H9 (cell line): ENCODE results near the gene LGALS14. TPM values are rescaled to one million over a fixed set of nuclear protein-coding genes. Genes with fewer than 3 reads are reported as not detected.

Experiments used
- DNase-seq: peaks from one replicate; pipeline ENCODE4 v3.0.0-alpha.2; 2017
- H2AFZ ChIP-seq: one replicate; pipeline ENCODE4 v1.6.1; 2013; ENCODE audit warnings: mild to moderate bottlenecking, low read length, control low read depth, moderate library complexity
- H2AK5ac ChIP-seq: 2 replicates; pipeline ENCODE4 v1.6.1; 2013; ENCODE audit warnings: low read length, control low read depth, mixed read lengths; ENCODE audit not compliant: insufficient read length
- H2BK120ac ChIP-seq: one replicate; pipeline ENCODE4 v1.6.1; 2013; ENCODE audit warnings: low read depth, mild to moderate bottlenecking, low read length, control low read depth, inconsistent platforms; ENCODE audit not compliant: poor library complexity, severe bottlenecking
- H2BK12ac ChIP-seq: 2 replicates; pipeline ENCODE4 v1.6.1; 2013; ENCODE audit warnings: low read length, control low read depth, mixed read lengths, low read depth; ENCODE audit not compliant: insufficient read length
- H2BK15ac ChIP-seq: 2 replicates; pipeline ENCODE4 v1.6.1; 2013; ENCODE audit warnings: low read depth, low read length, control low read depth
- H2BK20ac ChIP-seq: one replicate; pipeline ENCODE4 v1.6.1; 2013; ENCODE audit warnings: low read depth, mild to moderate bottlenecking, low read length, control low read depth, inconsistent platforms; ENCODE audit not compliant: poor library complexity, severe bottlenecking
- H2BK5ac ChIP-seq: 2 replicates; pipeline ENCODE4 v1.6.1; 2013; ENCODE audit warnings: low read length, control low read depth, mixed read lengths; ENCODE audit not compliant: insufficient read length
- H3K14ac ChIP-seq: 2 replicates; pipeline ENCODE4 v1.6.1; 2013; ENCODE audit warnings: low read length, control low read depth; ENCODE audit not compliant: insufficient read depth
- H3K18ac ChIP-seq: 2 replicates; pipeline ENCODE4 v1.6.1; 2013; ENCODE audit warnings: low read depth, mild to moderate bottlenecking, mixed read lengths, low read length, control low read depth; ENCODE audit not compliant: insufficient read length
- H3K23ac ChIP-seq: 2 replicates; pipeline ENCODE4 v1.6.1; 2013; ENCODE audit warnings: low read length, control low read depth, mixed read lengths, low read depth; ENCODE audit not compliant: insufficient read length
- H3K23me2 ChIP-seq: 2 replicates; pipeline ENCODE4 v1.6.1; 2013; ENCODE audit warnings: low read depth, mild to moderate bottlenecking, mixed read lengths, low read length, control low read depth; ENCODE audit not compliant: insufficient read length, poor library complexity, severe bottlenecking
- H3K27ac ChIP-seq: 2 replicates; pipeline ENCODE4 v1.5.1; 2013; ENCODE audit warnings: low read length, control low read depth, mixed read lengths, low read depth; ENCODE audit not compliant: insufficient read length
- H3K27me3 ChIP-seq: 2 replicates; pipeline ENCODE4 v1.6.1; 2013; ENCODE audit warnings: low read length, control low read depth, inconsistent platforms; ENCODE audit not compliant: insufficient read depth
- H3K4ac ChIP-seq: 2 replicates; pipeline ENCODE4 v1.6.1; 2013; ENCODE audit warnings: low read depth, mild to moderate bottlenecking, control low read depth, inconsistent platforms, low read length, moderate library complexity
- H3K4me1 ChIP-seq: 2 replicates; pipeline ENCODE4 v1.6.1; 2013; ENCODE audit warnings: low read length, control low read depth, inconsistent platforms; ENCODE audit not compliant: insufficient read depth
- H3K4me2 ChIP-seq: 2 replicates; pipeline ENCODE4 v1.6.1; 2013; ENCODE audit warnings: low read length, control low read depth, mixed read lengths; ENCODE audit not compliant: insufficient read length, insufficient read depth
- H3K56ac ChIP-seq: 2 replicates; pipeline ENCODE4 v1.6.1; 2013; ENCODE audit warnings: low read depth, mild to moderate bottlenecking, mixed read lengths, low read length, control low read depth; ENCODE audit not compliant: insufficient read length
- H3K79me1 ChIP-seq: 2 replicates; pipeline ENCODE4 v1.6.1; 2013; ENCODE audit warnings: low read depth, mild to moderate bottlenecking, moderate library complexity, low read length, control low read depth, inconsistent platforms; ENCODE audit not compliant: insufficient read depth, poor library complexity, severe bottlenecking
- H3K79me2 ChIP-seq: 2 replicates; pipeline ENCODE4 v1.6.1; 2013; ENCODE audit warnings: low read length, control low read depth, inconsistent platforms; ENCODE audit not compliant: insufficient read depth
- H3K9ac ChIP-seq: 2 replicates; pipeline ENCODE4 v1.6.1; 2013; ENCODE audit warnings: low read length, control low read depth, mixed read lengths; ENCODE audit not compliant: insufficient read length; ENCODE audit errors: extremely low read depth
- H3K9me3 ChIP-seq: one replicate; pipeline ENCODE4 v1.6.1; 2013; ENCODE audit warnings: low read depth, low read length, inconsistent platforms; ENCODE audit not compliant: control insufficient read depth
- H3T11ph ChIP-seq: one replicate; pipeline ENCODE4 v1.6.1; 2013; ENCODE audit warnings: mild to moderate bottlenecking, low read length, control low read depth, inconsistent platforms
- H4K20me1 ChIP-seq: one replicate; pipeline ENCODE4 v1.6.1; 2013; ENCODE audit not compliant: control insufficient read depth, insufficient read length, insufficient read depth
- H4K5ac ChIP-seq: 2 replicates; pipeline ENCODE4 v1.6.1; 2013; ENCODE audit warnings: low read depth, mild to moderate bottlenecking, mixed read lengths, low read length, control low read depth; ENCODE audit not compliant: insufficient read length
- H4K8ac ChIP-seq: replicated peaks from 2 replicates; pipeline ENCODE4 v1.6.1; 2013; ENCODE audit warnings: low read length, control low read depth, mixed read lengths, low read depth; ENCODE audit not compliant: insufficient read length
- H4K91ac ChIP-seq: 2 replicates; pipeline ENCODE4 v1.6.1; 2013; ENCODE audit warnings: low read depth, mild to moderate bottlenecking, moderate library complexity, mixed read lengths, low read length, control low read depth; ENCODE audit not compliant: insufficient read length
- H3K27ac Mint-ChIP-seq, 3 experiments: 2 replicates in 2 of 3; 3 replicates in 1 of 3; pipeline ENCODE4 v1.8.0; 2020 to 2021; ENCODE audit warnings: mixed read lengths in 3 of 3, mild to moderate bottlenecking in 1 of 3, moderate library complexity in 1 of 3
- H3K27me3 Mint-ChIP-seq: 2 replicates; pipeline ENCODE4 v1.8.0; 2021; ENCODE audit warnings: low read depth, mild to moderate bottlenecking, moderate library complexity, mixed read lengths
- H3K36me3 Mint-ChIP-seq, 3 experiments: 2 replicates in 2 of 3; 3 replicates in 1 of 3; pipeline ENCODE4 v1.8.0; 2020 to 2021; ENCODE audit warnings: low read depth in 3 of 3, mixed read lengths in 3 of 3; ENCODE audit not compliant: insufficient read depth in 1 of 3
- H3K4me1 Mint-ChIP-seq, 2 experiments: 2 replicates each; pipeline ENCODE4 v1.8.0; 2020; ENCODE audit warnings: mixed read lengths in 2 of 2
- H3K4me3 Mint-ChIP-seq, 2 experiments: 2 replicates in 1 of 2; 3 replicates in 1 of 2; pipeline ENCODE4 v1.8.0; 2020 to 2021; ENCODE audit warnings: mild to moderate bottlenecking in 2 of 2, mixed read lengths in 2 of 2, moderate library complexity in 1 of 2
- H3K9me3 Mint-ChIP-seq, 2 experiments: 2 replicates in 1 of 2; 3 replicates in 1 of 2; pipeline ENCODE4 v1.8.0; 2020; ENCODE audit warnings: mild to moderate bottlenecking in 2 of 2, mixed read lengths in 2 of 2, moderate library complexity in 1 of 2
- WGBS: extraction: QIAGEN DNeasy Blood & Tissue Kit; methylation state at CpG from one replicate; pipeline ENCODE4 v1.1.7; 2013; ENCODE audit warnings: missing lambda C conversion rate, low lambda C conversion rate, mixed read lengths; ENCODE audit not compliant: insufficient read length; ENCODE audit errors: extremely low coverage; 5-methylcytosine and 5-hydroxymethylcytosine counted together
- total RNA-seq: library from RNA; stranded (reverse); gene quantifications from 2 replicates; pipeline ENCODE4 v1.2.1, GENCODE V29; 2021
- TF ChIP-seq, protein P1 (sequence below): fragments of 200-600 bp; sonication (generic); conservative IDR thresholded peaks from 3 replicates; pipeline ENCODE4 v1.8.0; 2021; ENCODE audit warnings: antibody characterized with exemption, mild to moderate bottlenecking

Gene LGALS14
- total RNA-seq, 1 experiment from 2014 or later, result not detected

DNA sequence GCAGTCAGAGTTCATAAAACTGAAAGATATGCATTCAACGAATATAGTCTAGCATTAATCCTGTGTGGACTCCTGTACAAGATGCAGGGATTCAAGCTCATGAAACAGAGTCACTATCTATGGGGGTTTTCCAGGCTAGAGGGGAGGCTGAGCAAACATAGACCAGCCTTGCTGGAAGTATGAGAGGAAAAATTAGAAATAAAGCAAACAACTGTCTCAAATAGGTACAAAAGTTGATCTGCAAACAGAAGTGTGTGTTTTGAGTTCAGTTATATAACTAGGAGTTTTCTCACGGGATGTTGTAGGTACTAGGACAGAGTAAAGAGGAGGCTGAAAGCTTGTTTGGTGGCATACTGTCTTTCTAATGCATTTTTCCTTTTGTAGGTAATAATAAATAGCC, 8.5 kb upstream of the LGALS14 start:
- Histone ChIP-seq H3K4ac (no peak overlapping the region), H2BK12ac (no peak overlapping the region), H3K27ac (no peak overlapping the region), H4K91ac (no peak overlapping the region), H4K5ac (no peak overlapping the region), H2BK120ac (no peak overlapping the region), H3K27me3 (no peaks in the 10 kb centered on the region), H3K56ac (no peak overlapping the region), H2BK15ac (no peak overlapping the region), H3K9me3 (no peaks in the 10 kb centered on the region), H2BK5ac (no peak overlapping the region), H4K8ac (no peak overlapping the region), H2AK5ac (no peak overlapping the region), H4K20me1 (no peaks in the 10 kb centered on the region), H3K79me1 (no peaks in the 10 kb centered on the region), H3K9ac (no peak overlapping the region), H2AFZ (no peak overlapping the region), H3K23me2 (no peaks in the 10 kb centered on the region), H3T11ph (no peak overlapping the region), H3K23ac (no peak overlapping the region), H3K4me2 (no peak overlapping the region), H3K18ac (no peak overlapping the region), H3K79me2 (no peaks in the 10 kb centered on the region), H3K4me1 (peaks cover 13% of the 10 kb centered on the region; the same call in 1 of the 2 replicates), H3K14ac (no peak overlapping the region), H2BK20ac (no peak overlapping the region)
- no peak overlapping the region for H3K4me3 Mint-ChIP-seq
- no peak for DNase-seq
- no peaks in the 10 kb centered on the region for H3K36me3 Mint-ChIP-seq
- no peak overlapping the region for H3K27ac Mint-ChIP-seq
- WGBS, result no CpG with 5 or more reads among the region's 2 CpGs
- peaks cover 11 to 19% of the 10 kb centered on the region in 2 experiments for H3K4me1 Mint-ChIP-seq
- H3K9me3 Mint-ChIP-seq, result no peaks in the 10 kb centered on the region
- TF ChIP-seq, protein P1, sequence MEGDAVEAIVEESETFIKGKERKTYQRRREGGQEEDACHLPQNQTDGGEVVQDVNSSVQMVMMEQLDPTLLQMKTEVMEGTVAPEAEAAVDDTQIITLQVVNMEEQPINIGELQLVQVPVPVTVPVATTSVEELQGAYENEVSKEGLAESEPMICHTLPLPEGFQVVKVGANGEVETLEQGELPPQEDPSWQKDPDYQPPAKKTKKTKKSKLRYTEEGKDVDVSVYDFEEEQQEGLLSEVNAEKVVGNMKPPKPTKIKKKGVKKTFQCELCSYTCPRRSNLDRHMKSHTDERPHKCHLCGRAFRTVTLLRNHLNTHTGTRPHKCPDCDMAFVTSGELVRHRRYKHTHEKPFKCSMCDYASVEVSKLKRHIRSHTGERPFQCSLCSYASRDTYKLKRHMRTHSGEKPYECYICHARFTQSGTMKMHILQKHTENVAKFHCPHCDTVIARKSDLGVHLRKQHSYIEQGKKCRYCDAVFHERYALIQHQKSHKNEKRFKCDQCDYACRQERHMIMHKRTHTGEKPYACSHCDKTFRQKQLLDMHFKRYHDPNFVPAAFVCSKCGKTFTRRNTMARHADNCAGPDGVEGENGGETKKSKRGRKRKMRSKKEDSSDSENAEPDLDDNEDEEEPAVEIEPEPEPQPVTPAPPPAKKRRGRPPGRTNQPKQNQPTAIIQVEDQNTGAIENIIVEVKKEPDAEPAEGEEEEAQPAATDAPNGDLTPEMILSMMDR, result no peak
- no peaks in the 10 kb centered on the region for H3K27me3 Mint-ChIP-seq
